Testis (tissue), 3 donors: ENCODE measurements around the gene SEMA3D. TPM values are rescaled to one million over a fixed set of nuclear protein-coding genes. Genes with fewer than 3 reads are reported as not detected.
A peak's percentile ranks its signal among the peaks of the same experiment; 100 is the strongest.

ENCODE experiments used
- DNase-seq: peaks from one replicate; pipeline ENCODE4 v3.0.0-alpha.2; 2019
- H3K27ac ChIP-seq, 2 donors: fragments of 200-600 bp; sonication (generic); one replicate each; pipeline ENCODE4 v1.5.1; 2019
- H3K27me3 ChIP-seq: fragments of 200-600 bp; sonication (generic); one replicate; pipeline ENCODE4 v1.5.1; 2019
- H3K36me3 ChIP-seq: fragments of 200-600 bp; sonication (generic); one replicate; pipeline ENCODE4 v1.5.1; 2017; ENCODE audit warnings: low read depth; ENCODE audit errors: missing control alignments
- H3K4me1 ChIP-seq: fragments of 200-600 bp; sonication (generic); one replicate; pipeline ENCODE4 v1.5.1; 2019
- H3K4me3 ChIP-seq, 2 donors: fragments of 200-600 bp; sonication (generic); one replicate each; pipeline ENCODE4 v1.5.1; 2017 to 2019
- H3K9me3 ChIP-seq: fragments of 200-600 bp; sonication (generic); one replicate; pipeline ENCODE4 v1.5.1; 2017
- POLR2A ChIP-seq: fragments of 450-650 bp; IDR thresholded peaks from one replicate; pipeline ENCODE4 v1.6.1; 2017; ENCODE audit warnings: antibody characterized with exemption, mild to moderate bottlenecking, moderate library complexity
- WGBS, 2 donors: methylation state at CpG; one replicate each; pipeline ENCODE4 v1.1.5; 2018; 5-methylcytosine and 5-hydroxymethylcytosine counted together
- intact Hi-C: fragments of 100-400 bp; cut with DNase I; formaldehyde crosslinking; loops from one replicate; pipeline ENCODE4 v1.15.1; 2023; ENCODE audit warnings: low total_unique reads
- polyA plus RNA-seq: library from polyadenylated mRNA; stranded (reverse); fragments of 350-450 nt; fragmentation: Illumina TruSeq; extraction: RNeasy Lipid Tissue Mini Kit (QIAGEN cat#74804); gene quantifications from one replicate; pipeline ENCODE4 v1.2.3, GENCODE V29; 2014; ENCODE audit warnings: low read depth, low replicate concordance; ENCODE audit not compliant: insufficient read depth
- total RNA-seq, 2 donors: library from RNA; depleted of rRNA; stranded (reverse); fragments of >200 nt; gene quantifications; one replicate each; pipeline ENCODE4 v1.2.3, GENCODE V29; 2016
- TF ChIP-seq, protein P1 (sequence below), 3 experiments: fragments of 450-650 bp in 2 of 3; fragments of 200-600 bp in 1 of 3; sonication (generic) in 1 of 3; IDR thresholded peaks; one replicate each; pipeline ENCODE4 v1.5.1; 2016 to 2019; ENCODE audit warnings: antibody characterized with exemption in 3 of 3, mild to moderate bottlenecking in 2 of 3, moderate library complexity in 1 of 3

The SEMA3D gene
- total and polyA plus RNA-seq, 3 donors from 2014 or later: 7.3 to 11.5 (median 7.5) TPM

GRCh38 chr7:85097844-85098243 is 89.0 kb downstream of the SEMA3D start:
- Histone ChIP-seq H3K4me1 (no peaks in the 10 kb centered on the region), H3K9me3 (no peaks in the 10 kb centered on the region), H3K27ac (no peak overlapping the region), H3K27me3 (no peaks in the 10 kb centered on the region), H3K36me3 (no peaks in the 10 kb centered on the region), H3K4me3 (no peak overlapping the region)
- intact Hi-C loops: no loop called here
- DNase-seq: no peak
- 48 to 96% methylated on average over 1 of the region's 1 CpG for WGBS, 2 donors
- TF ChIP-seq, protein P1, sequence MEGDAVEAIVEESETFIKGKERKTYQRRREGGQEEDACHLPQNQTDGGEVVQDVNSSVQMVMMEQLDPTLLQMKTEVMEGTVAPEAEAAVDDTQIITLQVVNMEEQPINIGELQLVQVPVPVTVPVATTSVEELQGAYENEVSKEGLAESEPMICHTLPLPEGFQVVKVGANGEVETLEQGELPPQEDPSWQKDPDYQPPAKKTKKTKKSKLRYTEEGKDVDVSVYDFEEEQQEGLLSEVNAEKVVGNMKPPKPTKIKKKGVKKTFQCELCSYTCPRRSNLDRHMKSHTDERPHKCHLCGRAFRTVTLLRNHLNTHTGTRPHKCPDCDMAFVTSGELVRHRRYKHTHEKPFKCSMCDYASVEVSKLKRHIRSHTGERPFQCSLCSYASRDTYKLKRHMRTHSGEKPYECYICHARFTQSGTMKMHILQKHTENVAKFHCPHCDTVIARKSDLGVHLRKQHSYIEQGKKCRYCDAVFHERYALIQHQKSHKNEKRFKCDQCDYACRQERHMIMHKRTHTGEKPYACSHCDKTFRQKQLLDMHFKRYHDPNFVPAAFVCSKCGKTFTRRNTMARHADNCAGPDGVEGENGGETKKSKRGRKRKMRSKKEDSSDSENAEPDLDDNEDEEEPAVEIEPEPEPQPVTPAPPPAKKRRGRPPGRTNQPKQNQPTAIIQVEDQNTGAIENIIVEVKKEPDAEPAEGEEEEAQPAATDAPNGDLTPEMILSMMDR (IDR thresholded peaks at IDR 0.05): no peak
- TF ChIP-seq POLR2A: no peak

- 51 to 55% methylated on average over 2 of the region's 2 CpGs for WGBS, 2 donors
- no peak for DNase-seq
- no peaks in the 10 kb centered on the region for H3K36me3 ChIP-seq
- intact Hi-C loops: no loop called here
- no peaks in the 10 kb centered on the region for H3K27me3 ChIP-seq
- peak overlapping the region in 1 of 2 donors; percentile 60 for H3K27ac ChIP-seq
- no peak overlapping the region for H3K4me3 ChIP-seq
- H3K9me3 ChIP-seq: no peaks in the 10 kb centered on the region
- TF ChIP-seq POLR2A: no peak
- TF ChIP-seq, protein P1 (IDR thresholded peaks at IDR 0.05): no peak
- H3K4me1 ChIP-seq: no peaks in the 10 kb centered on the region
Observed at GRCh38 chr7:85095806-85096205, 91.0 kb downstream of the SEMA3D start.

DNA sequence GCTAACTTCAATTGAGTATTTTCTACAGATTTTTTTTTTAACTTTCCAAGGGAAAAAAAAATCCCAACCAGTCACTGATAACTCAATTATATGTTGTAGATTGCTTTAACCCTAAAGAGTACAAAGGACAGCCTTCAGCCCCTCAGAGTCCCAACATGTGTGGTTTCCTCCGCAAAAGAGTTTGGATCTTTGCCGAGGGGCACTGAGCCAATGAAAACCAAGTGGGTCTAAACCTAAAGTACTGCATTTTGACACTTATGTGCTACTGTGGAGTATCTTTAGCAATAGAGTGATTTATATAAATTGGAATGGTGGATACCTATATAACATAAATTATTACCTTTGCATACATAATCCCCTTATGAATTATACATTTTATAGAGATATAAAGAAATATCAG is 91.5 kb downstream of the SEMA3D start:
- no peaks in the 10 kb centered on the region for H3K4me1 ChIP-seq
- no peaks in the 10 kb centered on the region for H3K36me3 ChIP-seq
- H3K27me3 ChIP-seq: no peaks in the 10 kb centered on the region
- TF ChIP-seq, protein P1 (IDR thresholded peaks at IDR 0.05): no peak
- no peak for TF ChIP-seq POLR2A
- no peak overlapping the region for H3K27ac ChIP-seq
- no peak overlapping the region for H3K4me3 ChIP-seq
- no peak for DNase-seq
- intact Hi-C loops: no loop called here
- no peaks in the 10 kb centered on the region for H3K9me3 ChIP-seq
- WGBS, 2 donors: 58 to 74% methylated on average over 2 of the region's 2 CpGs

DNA sequence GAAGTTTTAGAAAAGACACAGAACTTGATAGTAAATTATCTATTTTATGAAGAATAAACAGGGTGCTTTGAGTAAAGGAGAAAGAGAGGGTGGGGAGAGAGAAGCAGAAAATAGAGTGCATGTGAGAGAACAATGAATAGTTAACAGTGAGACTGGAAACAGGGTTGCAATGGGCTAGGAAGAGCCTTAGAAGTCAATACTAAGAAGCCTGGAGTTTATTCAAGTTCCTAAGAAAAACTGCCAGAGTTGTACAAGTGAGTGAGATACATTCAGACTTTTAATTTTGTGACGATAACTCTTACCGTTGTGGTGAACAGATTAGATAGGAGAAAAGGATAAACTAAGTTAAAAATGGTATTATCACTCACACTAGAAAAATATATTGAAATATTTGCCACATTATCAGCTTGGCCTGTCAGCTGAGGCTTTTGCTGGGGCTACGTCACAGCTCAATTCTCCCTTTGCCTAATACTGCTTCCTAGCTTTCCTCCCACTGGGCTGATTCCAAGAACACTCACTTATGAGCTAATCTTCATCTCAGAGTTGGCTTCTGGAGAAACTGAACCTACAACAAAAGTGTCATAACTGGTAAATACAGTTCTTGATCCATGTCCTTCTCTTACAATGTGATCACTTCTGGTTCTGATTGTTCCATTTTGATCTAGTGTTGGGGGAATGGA is 92.7 kb downstream of the SEMA3D start:
- H3K9me3 ChIP-seq: no peaks in the 10 kb centered on the region
- H3K36me3 ChIP-seq: no peaks in the 10 kb centered on the region
- H3K27ac ChIP-seq: peak overlapping the region in 1 of 2 donors; percentile 70
- WGBS, 2 donors: 37 to 41% methylated on average over 3 of the region's 3 CpGs
- peak; percentile 55 for DNase-seq
- H3K4me1 ChIP-seq: no peaks in the 10 kb centered on the region
- no peaks in the 10 kb centered on the region for H3K27me3 ChIP-seq
- no peak overlapping the region for H3K4me3 ChIP-seq
- no peak for TF ChIP-seq POLR2A
- TF ChIP-seq, protein P1 (IDR thresholded peaks at IDR 0.05): no peak
- intact Hi-C loops: no loop called here

DNA sequence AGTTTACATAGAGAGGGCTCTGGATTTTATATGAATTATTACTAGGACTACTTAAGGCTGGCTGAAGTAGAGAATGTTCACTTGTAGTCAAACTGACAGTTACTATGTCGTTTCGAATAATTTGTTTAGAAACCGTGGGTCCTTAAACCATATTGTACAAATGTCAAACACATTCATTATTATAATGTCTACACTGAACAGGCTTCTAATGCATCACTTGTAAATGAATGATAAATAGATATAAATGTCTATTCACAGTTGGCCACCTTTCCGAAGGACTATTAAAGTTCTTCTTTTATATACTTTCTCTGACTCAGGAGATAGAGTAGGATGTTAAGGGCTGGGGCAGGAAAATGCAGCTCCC is 95.3 kb downstream of the SEMA3D start:
- TF ChIP-seq POLR2A: no peak
- TF ChIP-seq, protein P1 (IDR thresholded peaks at IDR 0.05): no peak
- H3K27ac ChIP-seq: no peak overlapping the region
- WGBS, 2 donors: 84 to 87% methylated on average over 4 of the region's 4 CpGs
- no peaks in the 10 kb centered on the region for H3K4me1 ChIP-seq
- H3K27me3 ChIP-seq: no peaks in the 10 kb centered on the region
- no peak overlapping the region for H3K4me3 ChIP-seq
- H3K9me3 ChIP-seq: no peaks in the 10 kb centered on the region
- DNase-seq: no peak
- no peaks in the 10 kb centered on the region for H3K36me3 ChIP-seq
- intact Hi-C loops: no loop called here
